Bronchial epithelial cell (primary cell): ENCODE results near the gene LIPC. TPM values are rescaled to one million over a fixed set of nuclear protein-coding genes. Genes with fewer than 3 reads are reported as not detected.

Experiments used
- DNase-seq: peaks from one replicate; pipeline ENCODE4 v3.0.0-alpha.2; 2010; ENCODE audit warnings: low read depth
- FAIRE-seq: peaks from 2 replicates; lab custom pipeline; 2011; peaks lifted over from hg19 to GRCh38; lab: Jason Lieb, UNC
- H3K27me3 ChIP-seq: 2 replicates; pipeline ENCODE4 v1.5.1; 2011; ENCODE audit warnings: low read length; ENCODE audit not compliant: control insufficient read depth, insufficient read depth
- H3K36me3 ChIP-seq: 2 replicates; pipeline ENCODE4 v1.5.1; 2011; ENCODE audit warnings: low read length; ENCODE audit not compliant: control insufficient read depth, insufficient read depth
- H3K4me3 ChIP-seq: 2 replicates; pipeline ENCODE4 v1.5.1; 2011; ENCODE audit warnings: mild to moderate bottlenecking, low read depth, low read length, control low read depth
- total RNA-seq: library from RNA; depleted of rRNA; stranded (reverse); fragments of >200 nt; gene quantifications from 2 replicates; pipeline ENCODE4 v1.2.1, GENCODE V29; 2014
- TF ChIP-seq, protein P1 (sequence below): IDR thresholded peaks from 2 replicates; pipeline ENCODE4 v1.5.1; 2011; ENCODE audit warnings: mild to moderate bottlenecking, moderate library complexity, low read length, control low read depth, inconsistent platforms; ENCODE audit not compliant: insufficient read depth, severe bottlenecking

Gene LIPC
- total RNA-seq, 1 donor from 2014 or later: 0.26 TPM

- no peak for FAIRE-seq
Observed at GRCh38 chr15:58423831-58424608, 7.8 kb upstream of the LIPC start.

GRCh38 chr15:58424722-58425121 is 7.1 kb upstream of the LIPC start:
- TF ChIP-seq, protein P1, sequence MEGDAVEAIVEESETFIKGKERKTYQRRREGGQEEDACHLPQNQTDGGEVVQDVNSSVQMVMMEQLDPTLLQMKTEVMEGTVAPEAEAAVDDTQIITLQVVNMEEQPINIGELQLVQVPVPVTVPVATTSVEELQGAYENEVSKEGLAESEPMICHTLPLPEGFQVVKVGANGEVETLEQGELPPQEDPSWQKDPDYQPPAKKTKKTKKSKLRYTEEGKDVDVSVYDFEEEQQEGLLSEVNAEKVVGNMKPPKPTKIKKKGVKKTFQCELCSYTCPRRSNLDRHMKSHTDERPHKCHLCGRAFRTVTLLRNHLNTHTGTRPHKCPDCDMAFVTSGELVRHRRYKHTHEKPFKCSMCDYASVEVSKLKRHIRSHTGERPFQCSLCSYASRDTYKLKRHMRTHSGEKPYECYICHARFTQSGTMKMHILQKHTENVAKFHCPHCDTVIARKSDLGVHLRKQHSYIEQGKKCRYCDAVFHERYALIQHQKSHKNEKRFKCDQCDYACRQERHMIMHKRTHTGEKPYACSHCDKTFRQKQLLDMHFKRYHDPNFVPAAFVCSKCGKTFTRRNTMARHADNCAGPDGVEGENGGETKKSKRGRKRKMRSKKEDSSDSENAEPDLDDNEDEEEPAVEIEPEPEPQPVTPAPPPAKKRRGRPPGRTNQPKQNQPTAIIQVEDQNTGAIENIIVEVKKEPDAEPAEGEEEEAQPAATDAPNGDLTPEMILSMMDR: no peak
- FAIRE-seq: no peak
- Histone ChIP-seq H3K4me3 (no peak overlapping the region), H3K36me3 (no peaks in the 10 kb centered on the region), H3K27me3 (no peaks in the 10 kb centered on the region)
- no peak for DNase-seq

More at GRCh38 chr15:58423831-58424608, 7.8 kb upstream of the LIPC start:
- H3K27me3 ChIP-seq: no peaks in the 10 kb centered on the region
- H3K4me3 ChIP-seq: no peak overlapping the region
- H3K36me3 ChIP-seq: no peaks in the 10 kb centered on the region
- no peak for DNase-seq
- TF ChIP-seq, protein P1: no peak

- FAIRE-seq (no peak), DNase-seq (no peak)
- TF ChIP-seq, protein P1: no peak
- H3K27me3 ChIP-seq: no peaks in the 10 kb centered on the region
- no peak overlapping the region for H3K4me3 ChIP-seq
- no peaks in the 10 kb centered on the region for H3K36me3 ChIP-seq
Observed at GRCh38 chr15:58425185-58425584, 6.6 kb upstream of the LIPC start.

DNA sequence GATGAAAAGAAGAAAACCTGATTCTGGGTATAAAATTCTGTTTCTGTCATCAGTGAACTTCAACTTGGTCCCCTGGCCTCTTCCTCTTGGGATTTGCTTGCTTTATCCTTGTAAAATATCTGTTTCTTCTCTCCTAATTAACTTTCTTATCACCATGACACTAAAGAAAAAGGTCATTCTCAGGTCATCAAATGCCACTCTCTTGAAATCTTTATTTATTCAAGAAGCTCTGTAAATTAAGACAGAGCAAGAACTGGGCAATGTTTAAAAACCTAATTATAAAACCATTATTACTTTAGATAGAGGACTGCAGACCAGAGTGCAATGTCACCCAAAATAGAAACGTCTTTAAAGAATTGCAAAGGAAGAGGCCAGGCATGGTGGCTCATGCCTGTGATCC is 6.0 kb upstream of the LIPC start:
- DNase-seq (no peak), FAIRE-seq (no peak)

DNA sequence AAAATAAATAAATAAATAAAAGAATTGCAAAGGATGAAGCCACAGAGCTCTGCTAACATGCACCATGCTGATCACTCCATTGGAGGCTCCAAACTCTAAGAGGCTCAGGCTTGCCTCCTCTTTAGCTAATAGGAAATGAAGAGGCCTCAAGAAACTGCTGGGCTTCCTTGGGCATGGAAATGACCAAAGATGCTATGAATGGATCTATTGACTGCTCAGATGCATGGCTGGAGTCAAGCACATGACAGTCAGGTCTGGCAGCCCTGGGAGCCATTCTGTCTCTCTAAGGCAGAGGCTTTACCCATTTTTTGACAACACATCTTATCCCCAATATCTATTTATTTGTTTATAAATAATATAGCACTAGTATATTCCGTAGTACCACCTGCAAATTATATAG is 5.3 kb upstream of the LIPC start:
- no peak for DNase-seq
- no peaks in the 10 kb centered on the region for H3K36me3 ChIP-seq
- no peaks in the 10 kb centered on the region for H3K27me3 ChIP-seq
- no peak overlapping the region for H3K4me3 ChIP-seq
- no peak for FAIRE-seq
- TF ChIP-seq, protein P1: no peak

More for the DNA sequence above, 6.0 kb upstream of the LIPC start:
- TF ChIP-seq, protein P1: no peak
- Histone ChIP-seq H3K36me3 (no peaks in the 10 kb centered on the region), H3K4me3 (no peak overlapping the region), H3K27me3 (no peaks in the 10 kb centered on the region)
